HTERT RPE-1 (cell line): ENCODE results near the gene MYO7B.

Source experiments
- in situ Hi-C: fragments of 300-500 bp; cut with MboI; formaldehyde crosslinking; loops from 4 replicates; pipeline ENCODE4 v1.14.3; 2020; ENCODE audit warnings: low sequenced_read_pairs

The MYO7B gene

DNA sequence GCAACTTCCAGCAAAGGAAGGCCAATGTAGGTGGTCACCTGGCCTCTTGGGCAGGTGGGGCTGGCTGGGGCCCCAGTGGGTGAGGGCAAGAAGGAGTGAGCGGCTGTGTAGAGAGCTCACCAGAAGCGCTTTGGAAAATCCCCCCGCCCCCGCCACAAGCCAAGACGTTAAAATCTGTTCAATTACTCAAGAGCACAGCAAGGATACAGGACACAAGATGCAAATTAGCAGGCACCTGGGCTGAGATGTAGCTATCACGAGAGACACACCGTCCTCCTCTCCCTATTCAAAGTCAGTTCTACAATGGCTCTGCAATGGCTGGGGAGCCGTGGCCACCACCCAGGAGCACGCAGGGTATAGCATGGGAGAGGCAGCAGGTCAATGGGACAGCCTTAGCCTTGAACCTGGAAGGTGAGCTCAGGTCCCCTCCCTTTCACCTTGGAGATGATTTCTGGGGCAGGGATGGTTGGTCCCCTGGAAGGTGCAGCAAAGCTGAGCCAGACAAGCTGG lies 72.0 kb downstream of the MYO7B start:
- in situ Hi-C loops = no loop called here

- in situ Hi-C loops = no loop called here
Measured at GRCh38 chr2:127608061-127609030, 72.9 kb downstream of the MYO7B start.

GRCh38 chr2:127609031-127609751 lies 73.7 kb downstream of the MYO7B start:
- in situ Hi-C loops = no loop called here

GRCh38 chr2:127609818-127610217 lies 74.3 kb downstream of the MYO7B start:
- in situ Hi-C loops = no loop called here

- in situ Hi-C loops = no loop called here
Measured at GRCh38 chr2:127610561-127610960, 75.1 kb downstream of the MYO7B start.

DNA sequence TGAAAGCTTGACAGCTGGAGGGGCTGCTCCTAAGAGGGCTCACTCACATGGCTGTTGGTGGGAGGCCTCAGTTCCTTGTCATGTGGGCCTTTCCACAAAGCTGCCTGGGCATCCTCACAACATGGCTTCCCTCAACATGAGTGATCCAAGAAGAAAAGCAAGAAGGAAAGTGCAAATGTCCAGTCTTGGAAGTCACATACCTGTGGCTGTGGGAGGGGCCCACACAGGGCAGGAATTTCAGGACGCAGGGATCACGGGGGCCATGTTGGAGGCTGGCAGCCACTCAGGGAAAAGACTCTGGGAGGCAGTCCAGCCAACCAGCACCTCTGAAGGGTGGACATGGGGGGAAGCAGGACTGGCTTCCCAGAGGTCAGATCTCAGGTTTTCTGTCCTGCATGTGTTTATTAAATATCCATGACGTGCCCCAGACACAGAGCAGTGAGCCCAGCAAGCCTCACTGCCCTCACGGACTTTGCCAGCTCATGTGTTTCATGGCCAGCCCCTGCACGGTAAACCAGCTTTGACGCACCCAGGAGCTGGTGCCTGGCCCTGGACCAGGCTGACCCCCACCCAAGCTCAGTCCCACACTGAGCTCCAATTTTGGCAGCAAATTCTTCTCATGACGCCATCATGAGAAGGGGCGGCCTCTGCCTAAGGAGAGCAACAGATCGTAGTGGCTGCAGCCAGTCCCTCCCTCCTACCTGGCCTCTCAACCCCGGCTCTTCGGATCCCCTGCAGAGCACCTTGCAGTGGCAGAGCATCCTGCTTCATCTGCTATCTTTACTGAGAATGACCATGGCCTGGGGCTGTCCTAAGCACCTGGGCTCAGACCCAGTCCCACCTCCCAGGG lies 75.8 kb downstream of the MYO7B start:
- in situ Hi-C loops = no loop called here

- in situ Hi-C loops = no loop called here
Measured at GRCh38 chr2:127612111-127612822, 76.8 kb downstream of the MYO7B start.

GRCh38 chr2:127614246-127614645 lies 78.8 kb downstream of the MYO7B start:
- in situ Hi-C loops = no loop called here

- in situ Hi-C loops = no loop called here
Measured at GRCh38 chr2:127614731-127615130, 79.2 kb downstream of the MYO7B start.

- in situ Hi-C loops = no loop called here
Measured at GRCh38 chr2:127615511-127616166, 80.2 kb downstream of the MYO7B start.

DNA sequence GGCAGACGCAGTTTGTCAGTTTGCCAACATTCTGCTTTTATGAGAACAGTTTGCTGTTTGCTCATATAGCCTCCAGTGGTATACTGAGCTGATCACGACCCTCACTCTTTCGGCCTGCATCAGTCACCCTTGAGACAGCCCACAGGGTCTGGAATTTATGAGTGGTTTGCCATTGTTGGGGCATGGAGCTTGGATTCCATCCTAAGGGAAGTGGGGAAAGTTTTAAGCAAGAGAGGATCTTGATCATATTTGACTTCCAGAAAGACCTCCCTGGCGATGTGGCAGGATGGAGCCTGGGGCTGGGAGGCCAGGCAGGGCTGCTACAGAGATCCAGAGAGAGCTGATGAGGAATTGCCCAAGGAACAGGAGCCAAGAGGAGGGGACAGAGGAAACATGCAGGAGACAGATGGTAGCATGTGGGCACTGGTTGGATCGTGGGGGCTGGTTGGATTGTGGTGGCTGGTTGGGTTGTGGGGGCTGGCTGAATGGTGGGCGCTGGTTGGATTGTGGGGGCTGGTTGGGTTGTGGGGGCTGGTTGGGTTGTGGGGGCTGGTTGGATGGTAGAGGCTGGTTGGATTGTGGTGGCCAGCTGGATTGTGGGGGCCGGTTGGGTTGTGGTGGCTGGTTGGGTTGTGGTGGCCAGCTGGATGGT lies 83.2 kb downstream of the MYO7B start:
- in situ Hi-C loops = no loop called here

- in situ Hi-C loops = no loop called here
Measured at GRCh38 chr2:127619203-127619590, 83.7 kb downstream of the MYO7B start.

DNA sequence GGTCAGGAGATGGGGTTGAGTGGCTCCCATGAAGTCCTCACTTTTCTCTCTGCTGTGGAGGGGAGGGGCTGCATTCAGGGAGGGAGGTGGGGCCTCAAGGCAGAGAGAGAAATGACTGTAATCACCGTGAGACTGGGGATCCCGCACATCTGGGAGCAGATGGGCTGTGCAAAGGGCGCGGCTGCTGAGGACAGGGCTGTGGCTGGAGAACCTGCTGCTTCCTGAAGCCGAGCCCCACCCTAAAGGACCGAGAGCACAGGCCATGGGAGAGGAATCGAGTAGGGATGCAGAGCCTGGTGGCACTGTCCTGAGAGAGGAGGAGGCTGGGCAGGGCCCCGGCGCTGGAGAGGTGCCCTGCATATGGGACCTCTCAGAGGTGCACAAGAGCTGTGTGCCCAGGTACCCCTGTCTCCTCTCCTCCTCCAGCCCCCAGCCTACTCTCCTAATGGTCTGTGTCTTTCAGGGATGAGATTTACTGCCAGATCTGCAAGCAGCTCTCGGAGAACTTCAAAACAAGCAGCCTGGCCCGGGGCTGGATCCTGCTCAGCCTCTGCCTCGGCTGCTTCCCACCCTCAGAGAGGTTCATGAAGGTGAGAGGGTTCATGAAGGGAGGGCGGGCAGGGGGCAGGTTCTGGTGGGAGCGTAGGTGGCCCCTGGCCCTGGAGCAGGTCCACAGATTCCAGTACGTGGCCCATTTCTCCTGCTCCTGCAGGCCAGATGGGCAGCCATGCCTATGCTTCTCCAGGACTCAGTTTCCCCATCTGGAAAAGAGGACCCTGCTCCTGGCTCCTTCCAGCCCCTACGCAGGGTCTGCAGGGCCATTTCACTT lies 84.6 kb downstream of the MYO7B start:
- in situ Hi-C loops = no loop called here

DNA sequence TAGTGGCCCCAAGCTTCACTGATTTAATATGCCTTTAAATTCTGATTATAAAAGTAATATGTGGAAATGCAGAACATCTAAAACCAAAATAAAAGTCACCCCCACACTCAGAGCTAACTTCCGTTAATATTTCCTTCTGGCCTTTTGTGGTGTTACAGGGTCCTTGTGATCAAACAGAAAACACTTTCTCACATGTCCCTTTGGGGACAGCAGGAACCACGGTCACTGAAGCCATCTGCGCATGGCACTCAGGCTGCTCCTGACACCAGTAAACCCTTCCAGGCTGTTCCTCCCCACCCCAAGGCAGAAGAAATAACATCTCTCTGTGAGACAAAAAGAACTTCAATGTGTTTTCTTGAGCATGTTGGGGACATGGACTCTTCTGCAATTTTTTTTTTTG lies 85.4 kb downstream of the MYO7B start:
- in situ Hi-C loops = no loop called here

GRCh38 chr2:127621981-127622431 lies 86.5 kb downstream of the MYO7B start:
- in situ Hi-C loops = no loop called here

- in situ Hi-C loops = no loop called here
Measured at GRCh38 chr2:127622561-127623387, 87.3 kb downstream of the MYO7B start.
